ENCODE results near the gene EIF4G3.

The EIF4G3 gene

GRCh38 chr1:20931930-20932436, 244.7 kb downstream of the EIF4G3 start:
- no peak overlapping the region for H3K9ac ChIP-seq
- H3K4me1 ChIP-seq (ENCODE audit: low read depth, poor library complexity, severe bottlenecking): no peaks in the 10 kb centered on the region
- no peak overlapping the region for H3K4me2 ChIP-seq
- TF ChIP-seq CTCF (conservative IDR thresholded peaks at IDR 0.05; ENCODE audit: low read depth, low read length): no peak
- H3K27ac ChIP-seq: no peak overlapping the region
- H4K20me1 ChIP-seq (ENCODE audit: insufficient read depth): no peaks in the 10 kb centered on the region
- H2AFZ ChIP-seq (ENCODE audit: low read depth): no peak overlapping the region
- H3K36me3 ChIP-seq (ENCODE audit: insufficient read depth): no peaks in the 10 kb centered on the region
- H3K27me3 ChIP-seq (ENCODE audit: insufficient read depth, low read depth): no peaks in the 10 kb centered on the region
- H3K79me2 ChIP-seq (ENCODE audit: insufficient read depth, low read depth): no peaks in the 10 kb centered on the region
- no peak overlapping the region for H3K4me3 ChIP-seq (IDR thresholded peaks at IDR 0.05; ENCODE audit: insufficient read depth, low read depth, low read length)

GRCh38 chr1:20930427-20930826, 246.3 kb downstream of the EIF4G3 start:
- Histone ChIP-seq H3K4me2 (no peak overlapping the region), H3K4me1 (ENCODE audit: low read depth, poor library complexity, severe bottlenecking) (no peaks in the 10 kb centered on the region), H3K79me2 (ENCODE audit: insufficient read depth, low read depth) (no peaks in the 10 kb centered on the region), H3K4me3 (IDR thresholded peaks at IDR 0.05; ENCODE audit: insufficient read depth, low read depth, low read length) (no peak overlapping the region), H2AFZ (ENCODE audit: low read depth) (no peak overlapping the region), H4K20me1 (ENCODE audit: insufficient read depth) (no peaks in the 10 kb centered on the region), H3K27me3 (ENCODE audit: insufficient read depth, low read depth) (no peaks in the 10 kb centered on the region), H3K27ac (no peak overlapping the region), H3K36me3 (ENCODE audit: insufficient read depth) (no peaks in the 10 kb centered on the region), H3K9ac (no peak overlapping the region)
- no peak for TF ChIP-seq CTCF (conservative IDR thresholded peaks at IDR 0.05; ENCODE audit: low read depth, low read length)

- no peaks in the 10 kb centered on the region for H4K20me1 ChIP-seq (ENCODE audit: insufficient read depth)
- no peaks in the 10 kb centered on the region for H3K27me3 ChIP-seq (ENCODE audit: insufficient read depth, low read depth)
- no peak overlapping the region for H2AFZ ChIP-seq (ENCODE audit: low read depth)
- no peaks in the 10 kb centered on the region for H3K79me2 ChIP-seq (ENCODE audit: insufficient read depth, low read depth)
- H3K4me1 ChIP-seq (ENCODE audit: low read depth, poor library complexity, severe bottlenecking): no peaks in the 10 kb centered on the region
- no peak overlapping the region for H3K4me2 ChIP-seq
- no peak for TF ChIP-seq CTCF (conservative IDR thresholded peaks at IDR 0.05; ENCODE audit: low read depth, low read length)
- no peaks in the 10 kb centered on the region for H3K36me3 ChIP-seq (ENCODE audit: insufficient read depth)
- H3K4me3 ChIP-seq (IDR thresholded peaks at IDR 0.05; ENCODE audit: insufficient read depth, low read depth, low read length): no peak overlapping the region
- H3K27ac ChIP-seq: no peak overlapping the region
- H3K9ac ChIP-seq: no peak overlapping the region
These were observed 248.6 kb downstream of the EIF4G3 start for GRCh38 chr1:20928146-20928545.

GRCh38 chr1:20921285-20921684, 255.4 kb downstream of the EIF4G3 start:
- Histone ChIP-seq H2AFZ (ENCODE audit: low read depth) (no peak overlapping the region), H3K27me3 (ENCODE audit: insufficient read depth, low read depth) (no peaks in the 10 kb centered on the region), H4K20me1 (ENCODE audit: insufficient read depth) (no peaks in the 10 kb centered on the region), H3K79me2 (ENCODE audit: insufficient read depth, low read depth) (no peaks in the 10 kb centered on the region), H3K4me1 (ENCODE audit: low read depth, poor library complexity, severe bottlenecking) (no peaks in the 10 kb centered on the region), H3K9ac (no peak overlapping the region), H3K36me3 (ENCODE audit: insufficient read depth) (no peaks in the 10 kb centered on the region), H3K4me3 (IDR thresholded peaks at IDR 0.05; ENCODE audit: insufficient read depth, low read depth, low read length) (no peak overlapping the region), H3K4me2 (no peak overlapping the region), H3K27ac (no peak overlapping the region)
- no peak for TF ChIP-seq CTCF (conservative IDR thresholded peaks at IDR 0.05; ENCODE audit: low read depth, low read length)
